Measurements from ENCODE around the gene PAPPA2. TPM values are rescaled to one million over a fixed set of nuclear protein-coding genes. Genes with fewer than 3 reads are reported as not detected.
"Not testable (repeated sequence)": the region's sequence is repeated elsewhere in the genome, so short reads cannot be mapped to it uniquely, and the experiment has no call there.

PAPPA2 gene
- total RNA-seq = 10 to 100 TPM in 1 of 6 experiments, 1 to 10 TPM in 3, under 1 TPM in 2; 0.53 to 14.8 (median 2.9) TPM
- long read RNA-seq = 0 reads

- WGBS (ENCODE audit: insufficient coverage, low coverage, low lambda C conversion rate, missing lambda C conversion rate) = 44% methylated on average over 3 of the region's 6 CpGs
- H3K9me3 ChIP-seq = no peaks in the 10 kb centered on the region
- no peaks in the 10 kb centered on the region for H3K36me3 ChIP-seq
- H3K4me3 ChIP-seq = no peak within 1 kb of the TSS
- H3K27me3 ChIP-seq = no peaks in the 10 kb centered on the region
- DNase-seq (no peak), ATAC-seq (no peak)
- TF ChIP-seq CTCF (IDR thresholded peaks at IDR 0.05) (no peak), POLR2A (IDR thresholded peaks at IDR 0.05) (no peak)
- H3K4me1 ChIP-seq = no peaks in the 10 kb centered on the region
- intact Hi-C loops (cut with DNase I) = no loop called here
- no peak within 1 kb of the TSS for H3K27ac ChIP-seq
These were observed at the start of gene PAPPA2 for GRCh38 chr1:176462674-176463378. Gene PAPPA2, plus strand, starts transcription at chr1:176463175. Its CDS starts 93,148 bp downstream, at chr1:176556323.

- no peak overlapping the region for H3K4me3 ChIP-seq
- TF ChIP-seq POLR2A (IDR thresholded peaks at IDR 0.05) = no peak
- no peaks in the 10 kb centered on the region for H3K9me3 ChIP-seq
- intact Hi-C loops (cut with DNase I) = no loop called here
- DNase-seq = no peak
- H3K4me1 ChIP-seq = no peaks in the 10 kb centered on the region
- ATAC-seq = no peak
- no peaks in the 10 kb centered on the region for H3K36me3 ChIP-seq
- no peak overlapping the region for H3K27ac ChIP-seq
- H3K27me3 ChIP-seq = no peaks in the 10 kb centered on the region
- 40% methylated on average over 1 of the region's 6 CpGs for WGBS (ENCODE audit: insufficient coverage, low coverage, low lambda C conversion rate, missing lambda C conversion rate)
These were observed 46.2 kb upstream of the PAPPA2 start for GRCh38 chr1:176416777-176417176.

- DNase-seq; H3K36me3 ChIP-seq; ATAC-seq; H3K27ac ChIP-seq; H3K27me3 ChIP-seq; H3K9me3 ChIP-seq; H3K4me3 ChIP-seq; intact Hi-C loops (cut with DNase I); H3K4me1 ChIP-seq: not testable (repeated sequence)
- 73% methylated on average over 1 of the region's 1 CpG for WGBS (ENCODE audit: insufficient coverage, low coverage, low lambda C conversion rate, missing lambda C conversion rate)
These were observed 43.4 kb upstream of the PAPPA2 start for GRCh38 chr1:176419608-176420007.

GRCh38 chr1:176434234-176434633 lies 28.7 kb upstream of the PAPPA2 start:
- ATAC-seq (no peak), DNase-seq (no peak)
- no peaks in the 10 kb centered on the region for H3K4me1 ChIP-seq
- intact Hi-C loops (cut with DNase I) = no loop called here
- TF ChIP-seq CTCF (IDR thresholded peaks at IDR 0.05) (no peak), POLR2A (IDR thresholded peaks at IDR 0.05) (no peak)
- H3K27ac ChIP-seq = no peak overlapping the region
- H3K27me3 ChIP-seq = no peaks in the 10 kb centered on the region
- 60% methylated on average over 2 of the region's 2 CpGs for WGBS (ENCODE audit: insufficient coverage, low coverage, low lambda C conversion rate, missing lambda C conversion rate)
- H3K36me3 ChIP-seq = no peaks in the 10 kb centered on the region
- H3K9me3 ChIP-seq = no peaks in the 10 kb centered on the region
- H3K4me3 ChIP-seq = no peak overlapping the region

GRCh38 chr1:176436251-176436650 lies 26.7 kb upstream of the PAPPA2 start:
- no peak for DNase-seq
- no peak for TF ChIP-seq CTCF (IDR thresholded peaks at IDR 0.05)
- no peak for TF ChIP-seq POLR2A (IDR thresholded peaks at IDR 0.05)
- ATAC-seq = no peak
- Histone ChIP-seq H3K4me1 (no peaks in the 10 kb centered on the region), H3K27ac (no peak overlapping the region), H3K4me3 (no peak overlapping the region), H3K36me3 (no peaks in the 10 kb centered on the region), H3K9me3 (no peaks in the 10 kb centered on the region), H3K27me3 (no peaks in the 10 kb centered on the region)
- intact Hi-C loops (cut with DNase I) = no loop called here

All from right lobe of liver (tissue), 6 donors.